DOHH2 (cell line): Measurements from ENCODE around the gene RNASEH2A.

Experiments used
- EZH2phosphoT487 ChIP-seq: fragments of 200-600 bp; sonication (generic); IDR thresholded peaks from 2 replicates; pipeline ENCODE4 v1.6.1; 2017; ENCODE audit warnings: borderline replicate concordance, mild to moderate bottlenecking, antibody characterized with exemption, low read length, moderate library complexity, mixed read lengths
- TF ChIP-seq, protein P1 (sequence below): fragments of 200-600 bp; sonication (generic); IDR thresholded peaks from one replicate; pipeline ENCODE4 v1.5.1; 2014; ENCODE audit warnings: antibody characterized with exemption, mild to moderate bottlenecking, low read depth, low read length; ENCODE audit not compliant: poor library complexity, severe bottlenecking

GRCh38 chr19:12778017-12778904 is 28.1 kb upstream of the RNASEH2A start:
- TF ChIP-seq, protein P1, sequence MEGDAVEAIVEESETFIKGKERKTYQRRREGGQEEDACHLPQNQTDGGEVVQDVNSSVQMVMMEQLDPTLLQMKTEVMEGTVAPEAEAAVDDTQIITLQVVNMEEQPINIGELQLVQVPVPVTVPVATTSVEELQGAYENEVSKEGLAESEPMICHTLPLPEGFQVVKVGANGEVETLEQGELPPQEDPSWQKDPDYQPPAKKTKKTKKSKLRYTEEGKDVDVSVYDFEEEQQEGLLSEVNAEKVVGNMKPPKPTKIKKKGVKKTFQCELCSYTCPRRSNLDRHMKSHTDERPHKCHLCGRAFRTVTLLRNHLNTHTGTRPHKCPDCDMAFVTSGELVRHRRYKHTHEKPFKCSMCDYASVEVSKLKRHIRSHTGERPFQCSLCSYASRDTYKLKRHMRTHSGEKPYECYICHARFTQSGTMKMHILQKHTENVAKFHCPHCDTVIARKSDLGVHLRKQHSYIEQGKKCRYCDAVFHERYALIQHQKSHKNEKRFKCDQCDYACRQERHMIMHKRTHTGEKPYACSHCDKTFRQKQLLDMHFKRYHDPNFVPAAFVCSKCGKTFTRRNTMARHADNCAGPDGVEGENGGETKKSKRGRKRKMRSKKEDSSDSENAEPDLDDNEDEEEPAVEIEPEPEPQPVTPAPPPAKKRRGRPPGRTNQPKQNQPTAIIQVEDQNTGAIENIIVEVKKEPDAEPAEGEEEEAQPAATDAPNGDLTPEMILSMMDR: no peak
- no peak for TF ChIP-seq EZH2phosphoT487
